GM12865 (cell line): ENCODE results near the gene EEPD1.
"Not testable (repeated sequence)": the region's sequence is repeated elsewhere in the genome, so short reads cannot be mapped to it uniquely, and the experiment has no call there.

Experiments used
- DNase-seq: peaks from one replicate; pipeline ENCODE4 v3.0.0; 2010; ENCODE audit warnings: low read depth
- H3K4me3 ChIP-seq: 2 replicates; pipeline ENCODE4 v1.5.1; 2011; ENCODE audit warnings: mild to moderate bottlenecking, low read depth, low read length, control low read depth
- CTCF ChIP-seq: IDR thresholded peaks from 2 replicates; pipeline ENCODE4 v1.5.1; 2011; ENCODE audit warnings: low read length, control low read depth, low read depth, inconsistent platforms; ENCODE audit not compliant: insufficient read depth; ENCODE audit errors: missing control alignments

The EEPD1 gene

DNA sequence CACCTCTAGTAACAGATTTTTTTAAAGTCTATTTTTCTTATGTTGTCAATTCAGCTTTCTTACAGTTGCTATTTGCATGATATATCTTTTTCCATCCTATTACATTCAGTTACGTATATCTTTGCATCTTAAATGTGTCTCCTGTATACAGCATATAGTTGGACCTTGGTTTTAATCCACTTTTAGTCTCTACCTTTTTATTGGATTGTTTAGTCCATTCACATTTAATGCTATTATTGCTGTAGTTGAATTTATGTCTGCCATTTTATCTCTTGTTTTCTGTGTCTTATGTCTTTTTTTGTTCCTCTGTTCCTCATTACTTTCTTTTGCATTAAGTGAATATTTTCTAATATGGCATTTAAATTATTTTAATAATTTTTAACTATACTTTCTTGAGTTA, 100.6 kb downstream of the EEPD1 start:
- DNase-seq, result no peak
- no peak overlapping the region for H3K4me3 ChIP-seq
- TF ChIP-seq CTCF, result no peak

- H3K4me3 ChIP-seq, result not testable (repeated sequence)
Measured at GRCh38 chr7:36258510-36259259, 105.6 kb downstream of the EEPD1 start.

GRCh38 chr7:36260481-36260880, 107.4 kb downstream of the EEPD1 start:
- peak; percentile 46 for DNase-seq
- no peak for TF ChIP-seq CTCF
- no peak overlapping the region for H3K4me3 ChIP-seq

More at GRCh38 chr7:36258510-36259259, 105.6 kb downstream of the EEPD1 start:
- DNase-seq, result peak; percentile 30

DNA sequence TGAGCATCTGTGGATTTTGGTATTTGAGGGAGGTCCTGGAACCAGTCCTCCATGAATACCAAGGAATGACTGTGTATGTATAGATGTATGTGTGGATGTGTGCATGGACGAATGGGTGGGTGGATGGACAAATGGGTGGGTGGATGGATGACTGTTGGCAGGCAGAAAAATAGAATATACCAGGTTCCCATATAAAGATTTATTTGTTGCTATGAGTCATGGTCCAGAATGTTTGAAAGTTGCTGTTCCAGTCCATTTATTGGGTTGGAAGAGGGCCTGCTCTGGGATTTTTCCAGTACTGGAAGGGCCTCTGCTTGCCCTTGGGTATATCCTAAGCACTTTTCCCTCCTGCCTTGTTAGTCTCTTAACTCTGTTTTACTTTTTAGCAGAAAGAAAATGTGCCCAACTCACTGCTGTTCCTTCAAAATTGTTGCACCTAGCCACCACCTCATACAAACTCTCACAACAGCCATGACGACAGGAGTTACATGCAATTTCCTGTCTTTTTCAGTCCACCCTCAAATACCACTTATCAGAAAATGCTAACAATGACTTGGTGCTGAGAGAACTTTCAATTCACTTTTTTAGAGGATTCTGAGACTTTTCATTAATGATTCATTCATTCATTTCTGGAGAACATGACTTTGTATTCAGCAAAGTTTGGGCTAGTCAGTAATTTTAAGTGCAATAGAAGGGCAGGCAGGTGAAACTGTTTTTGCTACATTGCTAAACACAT, 108.1 kb downstream of the EEPD1 start:
- TF ChIP-seq CTCF, result no peak
- DNase-seq, result peak; percentile 34
- no peak overlapping the region for H3K4me3 ChIP-seq

GRCh38 chr7:36262309-36263094, 109.4 kb downstream of the EEPD1 start:
- no peak overlapping the region for H3K4me3 ChIP-seq
- no peak for DNase-seq
- TF ChIP-seq CTCF, result no peak

DNA sequence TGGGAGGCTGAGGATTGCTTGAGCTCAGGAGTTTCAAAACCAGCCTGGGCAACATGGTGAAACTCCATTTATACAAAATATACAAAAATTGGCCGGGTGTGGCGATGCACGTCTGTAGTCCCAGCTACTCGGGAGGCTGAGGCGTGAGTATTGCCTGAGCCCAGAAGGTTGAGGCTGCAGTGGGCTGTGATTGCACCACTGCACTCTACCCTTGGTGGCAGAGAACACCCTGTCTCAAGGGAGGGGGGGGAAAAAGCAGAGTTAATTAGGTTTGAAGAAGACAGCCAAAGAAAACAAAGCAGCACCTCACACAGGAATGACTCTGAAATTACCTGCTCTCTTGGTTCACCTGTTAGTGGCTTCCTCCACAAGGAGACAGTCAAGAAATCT, 110.0 kb downstream of the EEPD1 start:
- H3K4me3 ChIP-seq, result no peak overlapping the region

More for the DNA sequence above, 110.0 kb downstream of the EEPD1 start:
- DNase-seq, result no peak
- no peak for TF ChIP-seq CTCF
